ENCODE results near the gene KCNK7.

Gene KCNK7

GRCh38 chr11:65615229-65615949 is 19.8 kb upstream of the KCNK7 start, which contains the start of gene PCNX3:
Gene PCNX3 (plus strand): TSS chr11:65615776. CDS start chr11:65616312, 536 bp downstream.
- Histone ChIP-seq H3K27ac (ENCODE audit: low read length) (peak within 1 kb of the TSS; percentile 93), H3K9ac (ENCODE audit: low read depth, low read length) (peak within 1 kb of the TSS; percentile 84), H2AFZ (ENCODE audit: low read depth, low read length) (peak within 1 kb of the TSS; percentile 94), H3K4me2 (ENCODE audit: insufficient read depth, low read length) (peak within 1 kb of the TSS; percentile 100), H3K27me3 (ENCODE audit: insufficient read depth, low read length, poor library complexity) (no peaks in the 10 kb centered on the region), H3K4me3 (ENCODE audit: low read depth in 1 of 2, low read length in 2 of 2) (peak within 1 kb of the TSS; percentile 82 to 99), H3K9me3 (ENCODE audit: insufficient read depth, low read length, severe bottlenecking) (no peaks in the 10 kb centered on the region), H3K36me3 (ENCODE audit: insufficient read depth, low read length) (peaks cover 70% of the 10 kb centered on the region), H3K4me1 (ENCODE audit: insufficient read depth, low read length) (peaks cover 64% of the 10 kb centered on the region), H4K20me1 (ENCODE audit: insufficient read depth, low read length) (peaks cover 46% of the 10 kb centered on the region), H3K79me2 (ENCODE audit: insufficient read depth, low read length) (peaks cover 93% of the 10 kb centered on the region)
- ATAC-seq (ENCODE audit: insufficient read depth, low read depth) (peak; percentile 88), DNase-seq (peak; percentile 100)
- no peak for TF ChIP-seq EZH2 (IDR thresholded peaks at IDR 0.05; ENCODE audit: borderline replicate concordance, low read depth, low read length, severe bottlenecking)
- TF ChIP-seq, protein P1, sequence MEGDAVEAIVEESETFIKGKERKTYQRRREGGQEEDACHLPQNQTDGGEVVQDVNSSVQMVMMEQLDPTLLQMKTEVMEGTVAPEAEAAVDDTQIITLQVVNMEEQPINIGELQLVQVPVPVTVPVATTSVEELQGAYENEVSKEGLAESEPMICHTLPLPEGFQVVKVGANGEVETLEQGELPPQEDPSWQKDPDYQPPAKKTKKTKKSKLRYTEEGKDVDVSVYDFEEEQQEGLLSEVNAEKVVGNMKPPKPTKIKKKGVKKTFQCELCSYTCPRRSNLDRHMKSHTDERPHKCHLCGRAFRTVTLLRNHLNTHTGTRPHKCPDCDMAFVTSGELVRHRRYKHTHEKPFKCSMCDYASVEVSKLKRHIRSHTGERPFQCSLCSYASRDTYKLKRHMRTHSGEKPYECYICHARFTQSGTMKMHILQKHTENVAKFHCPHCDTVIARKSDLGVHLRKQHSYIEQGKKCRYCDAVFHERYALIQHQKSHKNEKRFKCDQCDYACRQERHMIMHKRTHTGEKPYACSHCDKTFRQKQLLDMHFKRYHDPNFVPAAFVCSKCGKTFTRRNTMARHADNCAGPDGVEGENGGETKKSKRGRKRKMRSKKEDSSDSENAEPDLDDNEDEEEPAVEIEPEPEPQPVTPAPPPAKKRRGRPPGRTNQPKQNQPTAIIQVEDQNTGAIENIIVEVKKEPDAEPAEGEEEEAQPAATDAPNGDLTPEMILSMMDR (IDR thresholded peaks at IDR 0.05; ENCODE audit: borderline replicate concordance, extremely low read depth, low read length, poor library complexity, severe bottlenecking): no peak

DNA sequence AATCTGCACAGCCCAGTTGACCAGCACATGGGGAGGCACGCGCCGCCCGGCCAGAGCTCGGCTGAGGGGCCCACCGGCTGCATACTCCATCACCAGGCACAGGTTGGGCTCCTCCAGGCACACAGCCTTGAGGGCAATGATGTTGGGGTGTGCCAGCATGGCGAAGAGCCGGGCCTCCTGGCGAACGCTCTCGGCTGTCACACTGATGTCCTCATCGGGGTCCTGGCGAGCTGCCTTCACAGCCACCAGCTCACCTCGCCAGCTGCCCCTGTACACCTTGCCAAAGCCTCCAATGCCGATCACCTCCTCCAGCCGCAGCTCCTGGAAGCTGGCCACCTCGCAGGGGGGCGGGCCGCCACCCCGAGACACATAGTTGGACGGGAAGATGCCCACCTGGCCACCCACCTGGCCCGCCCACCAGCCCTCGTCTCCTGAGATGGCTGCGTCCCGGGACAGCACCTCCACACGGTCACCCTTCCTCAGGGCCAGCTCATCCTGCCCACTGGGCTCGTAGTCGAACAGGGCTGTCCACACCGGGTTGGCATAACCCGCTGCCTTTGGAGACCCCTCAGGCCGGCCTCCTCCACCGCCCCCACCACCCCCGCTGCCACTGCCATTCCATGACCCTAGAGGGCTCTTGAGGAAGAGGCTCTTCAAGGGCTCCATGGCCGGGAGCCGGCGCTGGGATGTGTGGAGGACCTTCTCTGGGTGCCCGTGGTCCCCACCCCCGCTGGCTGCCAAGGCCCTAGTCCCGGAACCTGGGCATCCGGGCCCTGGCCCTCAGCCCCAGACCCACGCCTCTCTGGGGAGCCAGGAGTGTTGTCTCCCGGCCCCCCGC is 17.7 kb upstream of the KCNK7 start:
- no peak for TF ChIP-seq EZH2 (IDR thresholded peaks at IDR 0.05; ENCODE audit: borderline replicate concordance, low read depth, low read length, severe bottlenecking)
- TF ChIP-seq, protein P1 (IDR thresholded peaks at IDR 0.05; ENCODE audit: borderline replicate concordance, extremely low read depth, low read length, poor library complexity, severe bottlenecking): no peak
- peak overlapping the region; percentile 86 for H3K4me2 ChIP-seq (ENCODE audit: insufficient read depth, low read length)
- peaks cover 65% of the 10 kb centered on the region for H3K36me3 ChIP-seq (ENCODE audit: insufficient read depth, low read length)
- no peak for ATAC-seq (ENCODE audit: insufficient read depth, low read depth)
- H3K4me3 ChIP-seq (ENCODE audit: low read depth in 1 of 2, low read length in 2 of 2): peak overlapping the region; percentile 82 to 99; a peak in 3 of 4 replicates
- H4K20me1 ChIP-seq (ENCODE audit: insufficient read depth, low read length): peaks cover 35% of the 10 kb centered on the region
- H2AFZ ChIP-seq (ENCODE audit: low read depth, low read length): peak overlapping the region; percentile 94
- H3K79me2 ChIP-seq (ENCODE audit: insufficient read depth, low read length): peaks cover 87% of the 10 kb centered on the region
- H3K4me1 ChIP-seq (ENCODE audit: insufficient read depth, low read length): peaks cover 58% of the 10 kb centered on the region
- no peak for DNase-seq
- H3K27me3 ChIP-seq (ENCODE audit: insufficient read depth, low read length, poor library complexity): no peaks in the 10 kb centered on the region
- no peaks in the 10 kb centered on the region for H3K9me3 ChIP-seq (ENCODE audit: insufficient read depth, low read length, severe bottlenecking)
- peak overlapping the region; percentile 84 for H3K9ac ChIP-seq (ENCODE audit: low read depth, low read length)
- H3K27ac ChIP-seq (ENCODE audit: low read length): peak overlapping the region; percentile 93

- peaks cover 52% of the 10 kb centered on the region for H3K4me1 ChIP-seq (ENCODE audit: insufficient read depth, low read length)
- H3K36me3 ChIP-seq (ENCODE audit: insufficient read depth, low read length): peaks cover 65% of the 10 kb centered on the region
- ATAC-seq (ENCODE audit: insufficient read depth, low read depth) (no peak), DNase-seq (no peak)
- no peak for TF ChIP-seq EZH2 (IDR thresholded peaks at IDR 0.05; ENCODE audit: borderline replicate concordance, low read depth, low read length, severe bottlenecking)
- TF ChIP-seq, protein P1 (IDR thresholded peaks at IDR 0.05; ENCODE audit: borderline replicate concordance, extremely low read depth, low read length, poor library complexity, severe bottlenecking): no peak
- peak overlapping the region; percentile 84 for H3K9ac ChIP-seq (ENCODE audit: low read depth, low read length)
- peak overlapping the region; percentile 58; the same call in 1 of the 2 replicates for H3K27ac ChIP-seq (ENCODE audit: low read length)
- peak overlapping the region in 1 of 2 experiments; percentile 99; a peak in 2 of 4 replicates for H3K4me3 ChIP-seq (ENCODE audit: low read depth in 1 of 2, low read length in 2 of 2)
- no peaks in the 10 kb centered on the region for H3K27me3 ChIP-seq (ENCODE audit: insufficient read depth, low read length, poor library complexity)
- H2AFZ ChIP-seq (ENCODE audit: low read depth, low read length): no peak overlapping the region
- no peaks in the 10 kb centered on the region for H3K9me3 ChIP-seq (ENCODE audit: insufficient read depth, low read length, severe bottlenecking)
- peaks cover 81% of the 10 kb centered on the region for H3K79me2 ChIP-seq (ENCODE audit: insufficient read depth, low read length)
- peak overlapping the region; percentile 86 for H3K4me2 ChIP-seq (ENCODE audit: insufficient read depth, low read length)
- peaks cover 33% of the 10 kb centered on the region for H4K20me1 ChIP-seq (ENCODE audit: insufficient read depth, low read length)
Measured at GRCh38 chr11:65612691-65613090, 17.1 kb upstream of the KCNK7 start.
